ENCODE measurements around the gene BARHL1.

The BARHL1 gene

DNA sequence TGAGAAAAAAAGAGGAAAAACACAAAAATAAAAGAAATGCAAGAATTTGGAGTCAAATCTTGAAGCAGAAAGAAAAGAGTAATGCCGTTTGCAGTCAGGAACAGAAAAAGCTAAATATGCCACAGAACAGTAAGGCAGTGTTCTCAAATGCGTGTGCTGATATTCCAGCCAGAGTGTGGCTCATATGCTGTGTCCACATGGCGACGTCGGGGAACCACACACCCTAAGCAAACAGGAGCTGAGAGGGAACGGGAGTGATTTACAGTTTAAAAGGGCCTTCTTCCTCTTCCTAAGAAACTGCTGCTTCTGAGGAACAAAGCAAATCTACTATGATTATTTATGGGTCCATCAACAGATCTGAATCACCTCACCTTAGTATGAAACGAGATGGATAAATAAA is 44.7 kb downstream of the BARHL1 start:
- CTCF ChIA-PET = no interaction called here

DNA sequence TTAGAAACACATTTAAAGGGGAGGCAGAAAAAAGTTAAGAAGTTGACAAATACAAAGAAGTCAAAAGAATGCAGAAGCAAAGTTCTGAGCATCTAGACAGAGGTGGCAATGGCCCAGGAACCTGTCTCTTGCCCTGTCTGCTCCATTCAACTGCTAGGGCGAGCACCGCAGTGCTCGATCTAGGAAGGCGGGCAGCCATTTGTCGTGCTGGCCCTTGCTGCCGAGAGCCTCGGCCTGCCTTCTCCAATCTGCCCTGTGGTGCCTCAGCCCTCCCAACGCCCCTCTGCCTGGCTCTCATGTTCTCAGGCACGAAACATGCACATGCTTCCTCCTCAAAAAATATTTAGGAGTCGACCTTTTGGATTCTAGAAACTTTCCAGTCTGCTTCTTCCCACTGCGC is 45.2 kb downstream of the BARHL1 start:
- H3K27ac ChIP-seq = no peak overlapping the region
- CTCF ChIA-PET = no interaction called here
- DNase-seq (ENCODE audit: low spot score) = no peak
- TF ChIP-seq, protein P1, sequence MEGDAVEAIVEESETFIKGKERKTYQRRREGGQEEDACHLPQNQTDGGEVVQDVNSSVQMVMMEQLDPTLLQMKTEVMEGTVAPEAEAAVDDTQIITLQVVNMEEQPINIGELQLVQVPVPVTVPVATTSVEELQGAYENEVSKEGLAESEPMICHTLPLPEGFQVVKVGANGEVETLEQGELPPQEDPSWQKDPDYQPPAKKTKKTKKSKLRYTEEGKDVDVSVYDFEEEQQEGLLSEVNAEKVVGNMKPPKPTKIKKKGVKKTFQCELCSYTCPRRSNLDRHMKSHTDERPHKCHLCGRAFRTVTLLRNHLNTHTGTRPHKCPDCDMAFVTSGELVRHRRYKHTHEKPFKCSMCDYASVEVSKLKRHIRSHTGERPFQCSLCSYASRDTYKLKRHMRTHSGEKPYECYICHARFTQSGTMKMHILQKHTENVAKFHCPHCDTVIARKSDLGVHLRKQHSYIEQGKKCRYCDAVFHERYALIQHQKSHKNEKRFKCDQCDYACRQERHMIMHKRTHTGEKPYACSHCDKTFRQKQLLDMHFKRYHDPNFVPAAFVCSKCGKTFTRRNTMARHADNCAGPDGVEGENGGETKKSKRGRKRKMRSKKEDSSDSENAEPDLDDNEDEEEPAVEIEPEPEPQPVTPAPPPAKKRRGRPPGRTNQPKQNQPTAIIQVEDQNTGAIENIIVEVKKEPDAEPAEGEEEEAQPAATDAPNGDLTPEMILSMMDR (conservative IDR thresholded peaks at IDR 0.05; ENCODE audit: low read depth) = no peak
- POLR2A ChIA-PET (ENCODE audit: low non-redundant PET) = interaction anchor here (0.7 kb wide), 1 partner anchor 1013 kb away, joined by 3 read pairs; no protein-coding TSS in a partner anchor

More for the DNA sequence above, 44.7 kb downstream of the BARHL1 start:
- TF ChIP-seq, protein P1 (conservative IDR thresholded peaks at IDR 0.05; ENCODE audit: low read depth) = no peak
- POLR2A ChIA-PET (ENCODE audit: low non-redundant PET) = interaction anchor here (0.7 kb wide), 1 partner anchor 1012 kb away, joined by 3 read pairs; no protein-coding TSS in a partner anchor
- DNase-seq (ENCODE audit: low spot score) = no peak
- no peak overlapping the region for H3K27ac ChIP-seq

DNA sequence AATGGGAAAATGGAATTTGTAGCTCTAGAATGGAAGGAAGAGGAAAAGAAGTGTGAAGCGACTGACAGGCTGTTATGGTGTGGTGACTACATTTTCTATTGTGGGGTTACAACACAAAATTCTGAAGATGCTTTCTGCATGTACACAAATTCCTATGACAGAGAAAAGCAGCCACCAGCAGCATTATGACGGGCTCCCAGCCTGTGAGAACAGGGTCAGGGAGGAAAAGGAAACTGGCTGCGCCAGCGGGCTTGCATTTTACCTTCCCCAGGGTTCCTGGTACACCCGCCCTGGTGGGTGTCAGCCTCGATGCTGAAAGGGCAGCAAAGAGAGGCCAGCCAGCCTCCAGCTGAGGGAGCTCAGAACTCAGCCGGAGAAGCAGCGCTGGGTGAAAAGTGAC is 46.3 kb downstream of the BARHL1 start:
- TF ChIP-seq, protein P1 (conservative IDR thresholded peaks at IDR 0.05; ENCODE audit: low read depth) = no peak
- H3K27ac ChIP-seq = no peak overlapping the region
- no peak for DNase-seq (ENCODE audit: low spot score)
- CTCF ChIA-PET = no interaction called here
- POLR2A ChIA-PET (ENCODE audit: low non-redundant PET) = no interaction called here

- TF ChIP-seq, protein P1 (conservative IDR thresholded peaks at IDR 0.05; ENCODE audit: low read depth) = no peak
- no peak overlapping the region for H3K27ac ChIP-seq
- CTCF ChIA-PET = interaction anchor here (0.5 kb wide), 1 partner anchor 11 kb away, joined by 4 read pairs; no protein-coding TSS in a partner anchor
- no peak for DNase-seq (ENCODE audit: low spot score)
- POLR2A ChIA-PET (ENCODE audit: low non-redundant PET) = no interaction called here
These were observed 47.7 kb downstream of the BARHL1 start for GRCh38 chr9:132630116-132630515.

DNA sequence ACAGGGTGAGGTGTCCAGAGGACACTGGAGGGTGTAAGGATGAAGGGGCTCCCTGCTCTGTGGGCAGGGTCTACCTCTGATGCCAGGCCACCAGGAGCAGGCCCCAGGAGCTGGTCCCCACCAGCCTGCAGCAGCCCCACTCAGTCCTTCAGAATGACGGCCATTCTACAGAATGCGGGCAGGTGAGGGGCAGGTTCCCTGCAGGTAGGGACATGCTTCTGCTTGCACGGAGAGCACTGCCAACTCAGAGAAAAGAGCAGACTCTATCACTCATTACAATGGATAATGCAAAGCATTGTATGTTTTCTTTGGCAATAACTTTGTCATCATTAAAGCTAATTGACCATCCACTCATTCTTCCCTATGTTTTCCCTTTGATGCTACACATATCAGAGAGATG is 48.4 kb downstream of the BARHL1 start:
- H3K27ac ChIP-seq = no peak overlapping the region
- TF ChIP-seq, protein P1 (conservative IDR thresholded peaks at IDR 0.05; ENCODE audit: low read depth) = no peak
- peak; percentile 80 for DNase-seq (ENCODE audit: low spot score)
- POLR2A ChIA-PET (ENCODE audit: low non-redundant PET) = no interaction called here
- CTCF ChIA-PET = interaction anchor here (0.5 to 1.2 kb wide), 2 partner anchors 11 to 14 kb away, joined by 3 to 4 read pairs; no protein-coding TSS in a partner anchor

- peak; percentile 94 for DNase-seq (ENCODE audit: low spot score)
- H3K27ac ChIP-seq = no peak overlapping the region; the same call in 1 of the 2 replicates
- TF ChIP-seq, protein P1 (conservative IDR thresholded peaks at IDR 0.05; ENCODE audit: low read depth) = no peak
- ChIA-PET CTCF (interaction anchor here (0.6 to 1.2 kb wide), 2 partner anchors 13 to 285 kb away, joined by 3 read pairs; no protein-coding TSS in a partner anchor), POLR2A (ENCODE audit: low non-redundant PET) (interaction anchor here (0.6 kb wide), 1 partner anchor 277 kb away, joined by 3 read pairs; the partner anchor contains the start of gene SETX)
These were observed 48.9 kb downstream of the BARHL1 start for GRCh38 chr9:132631280-132631679.
